HPDE6-E6E7 (cell line): ENCODE data around the gene RAX.

Source experiments
- DNase-seq: peaks from one replicate; pipeline ENCODE4 v3.0.0; 2011; ENCODE audit warnings: missing footprints; ENCODE audit errors: extremely low spot score

The RAX gene

GRCh38 chr18:59246796-59247195 lies 26.5 kb downstream of the RAX start:
- no peak for DNase-seq

- no peak for DNase-seq
Observed at GRCh38 chr18:59242906-59243305, 30.3 kb downstream of the RAX start.

GRCh38 chr18:59239642-59240041 lies 33.6 kb downstream of the RAX start:
- no peak for DNase-seq

- no peak for DNase-seq
Observed at GRCh38 chr18:59238385-59238784, 34.9 kb downstream of the RAX start.

GRCh38 chr18:59233017-59233410 lies 40.2 kb downstream of the RAX start:
- no peak for DNase-seq

- DNase-seq, result no peak
Observed at GRCh38 chr18:59232309-59233016, 40.8 kb downstream of the RAX start.

- DNase-seq, result no peak
Observed at GRCh38 chr18:59231877-59232276, 41.4 kb downstream of the RAX start.

GRCh38 chr18:59231114-59231513 lies 42.1 kb downstream of the RAX start:
- no peak for DNase-seq

GRCh38 chr18:59229701-59230443 lies 43.4 kb downstream of the RAX start:
- no peak for DNase-seq

- no peak for DNase-seq
Observed at GRCh38 chr18:59229191-59229590, 44.1 kb downstream of the RAX start.

GRCh38 chr18:59228351-59228750 lies 44.9 kb downstream of the RAX start:
- DNase-seq, result no peak

GRCh38 chr18:59222341-59222740 lies 50.9 kb downstream of the RAX start:
- DNase-seq, result no peak

- DNase-seq, result no peak
Observed at GRCh38 chr18:59220784-59221765, 52.2 kb downstream of the RAX start.

GRCh38 chr18:59220164-59220783 lies 53.0 kb downstream of the RAX start:
- DNase-seq, result no peak

- DNase-seq, result no peak
Observed at GRCh38 chr18:59219672-59220163, 53.5 kb downstream of the RAX start, which contains the start of gene GRP. Gene GRP (plus strand): TSS chr18:59220158. CDS start chr18:59220266, 108 bp downstream.

GRCh38 chr18:59218018-59218417 lies 55.2 kb downstream of the RAX start:
- DNase-seq, result no peak
